Neutrophil (primary cell): ENCODE results near the gene TMEM144.

Experiments used
- H3K27ac ChIP-seq: fragments of 200-600 bp; sonication (generic); 2 replicates; pipeline ENCODE4 v1.5.1; 2016; ENCODE audit warnings: mild to moderate bottlenecking, moderate library complexity
- H3K27me3 ChIP-seq: fragments of 200-600 bp; sonication (generic); 2 replicates; pipeline ENCODE4 v1.6.0; 2016; ENCODE audit warnings: mild to moderate bottlenecking
- H3K36me3 ChIP-seq: fragments of 200-600 bp; sonication (generic); 2 replicates; pipeline ENCODE4 v1.5.1; 2017
- H3K4me1 ChIP-seq, 2 experiments: fragments of 200-600 bp in 1 of 2; sonication (generic) in 1 of 2; 1 replicate in 1 of 2; 2 replicates in 1 of 2; pipeline versions ENCODE4 v1.5.1 to v1.6.1; 2013 to 2016; ENCODE audit warnings: low read depth in 1 of 2, low read length in 1 of 2, mild to moderate bottlenecking in 1 of 2, moderate library complexity in 1 of 2; ENCODE audit not compliant: control insufficient read depth in 1 of 2, insufficient read depth in 1 of 2
- H3K4me3 ChIP-seq, 2 experiments: fragments of 200-600 bp in 1 of 2; sonication (generic) in 1 of 2; 1 replicate in 1 of 2; 2 replicates in 1 of 2; pipeline ENCODE4 v1.5.1; 2013 to 2016; ENCODE audit warnings: low read depth in 1 of 2, low read length in 1 of 2, mild to moderate bottlenecking in 1 of 2, moderate library complexity in 1 of 2
- H3K9me3 ChIP-seq: fragments of 200-600 bp; sonication (generic); 2 replicates; pipeline ENCODE4 v1.5.1; 2016
- TF ChIP-seq, protein P1 (sequence below): fragments of 200-600 bp; sonication (generic); IDR thresholded peaks from 2 replicates; pipeline ENCODE4 v1.5.1; 2016; ENCODE audit warnings: antibody characterized with exemption

The TMEM144 gene

DNA sequence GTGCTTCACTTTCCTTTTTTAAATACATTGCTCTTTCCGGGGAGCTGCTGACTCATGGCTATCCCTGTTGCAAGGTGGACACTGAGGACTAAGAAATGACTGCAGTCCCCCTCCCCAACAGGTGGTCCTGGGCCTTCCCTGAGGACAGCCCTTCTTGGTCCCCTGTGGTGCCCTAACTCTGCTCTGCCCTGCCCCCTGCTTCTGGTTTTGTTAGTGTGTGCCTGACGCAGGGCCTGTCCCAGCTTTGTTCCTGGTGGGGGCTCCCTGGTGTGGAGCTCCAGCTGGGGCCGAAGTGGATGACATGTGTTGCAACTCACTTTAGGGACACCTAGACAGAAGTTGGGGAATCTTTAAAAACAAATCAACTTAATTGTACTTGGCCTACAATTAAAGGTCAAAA is 81.9 kb downstream of the TMEM144 start:
- Histone ChIP-seq H3K27me3 (no peaks in the 10 kb centered on the region), H3K4me1 (no peaks in the 10 kb centered on the region), H3K27ac (no peak overlapping the region), H3K9me3 (no peaks in the 10 kb centered on the region), H3K36me3 (no peaks in the 10 kb centered on the region), H3K4me3 (no peak overlapping the region)
- TF ChIP-seq, protein P1, sequence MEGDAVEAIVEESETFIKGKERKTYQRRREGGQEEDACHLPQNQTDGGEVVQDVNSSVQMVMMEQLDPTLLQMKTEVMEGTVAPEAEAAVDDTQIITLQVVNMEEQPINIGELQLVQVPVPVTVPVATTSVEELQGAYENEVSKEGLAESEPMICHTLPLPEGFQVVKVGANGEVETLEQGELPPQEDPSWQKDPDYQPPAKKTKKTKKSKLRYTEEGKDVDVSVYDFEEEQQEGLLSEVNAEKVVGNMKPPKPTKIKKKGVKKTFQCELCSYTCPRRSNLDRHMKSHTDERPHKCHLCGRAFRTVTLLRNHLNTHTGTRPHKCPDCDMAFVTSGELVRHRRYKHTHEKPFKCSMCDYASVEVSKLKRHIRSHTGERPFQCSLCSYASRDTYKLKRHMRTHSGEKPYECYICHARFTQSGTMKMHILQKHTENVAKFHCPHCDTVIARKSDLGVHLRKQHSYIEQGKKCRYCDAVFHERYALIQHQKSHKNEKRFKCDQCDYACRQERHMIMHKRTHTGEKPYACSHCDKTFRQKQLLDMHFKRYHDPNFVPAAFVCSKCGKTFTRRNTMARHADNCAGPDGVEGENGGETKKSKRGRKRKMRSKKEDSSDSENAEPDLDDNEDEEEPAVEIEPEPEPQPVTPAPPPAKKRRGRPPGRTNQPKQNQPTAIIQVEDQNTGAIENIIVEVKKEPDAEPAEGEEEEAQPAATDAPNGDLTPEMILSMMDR = no peak

DNA sequence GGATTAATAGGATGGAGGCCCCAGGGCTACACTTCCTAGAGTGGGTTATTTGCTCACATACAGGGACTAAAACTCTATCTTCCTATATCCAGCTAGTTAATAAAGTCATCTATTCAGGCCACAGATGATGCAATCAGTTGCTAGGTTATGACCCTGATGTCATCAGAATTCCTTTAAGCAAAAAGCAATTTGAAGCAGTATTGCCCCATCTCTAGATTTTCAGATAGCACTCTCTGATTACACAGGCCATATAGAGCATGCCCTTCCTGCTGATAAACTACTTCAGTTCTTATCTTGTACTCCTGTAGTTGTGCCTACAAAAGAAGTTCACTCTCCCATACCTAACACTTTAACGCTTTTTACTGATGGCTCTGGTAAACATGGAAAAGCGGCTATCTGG is 84.8 kb downstream of the TMEM144 start:
- Histone ChIP-seq H3K27me3 (no peaks in the 10 kb centered on the region), H3K36me3 (no peaks in the 10 kb centered on the region), H3K4me1 (no peaks in the 10 kb centered on the region), H3K9me3 (no peaks in the 10 kb centered on the region), H3K4me3 (no peak overlapping the region), H3K27ac (no peak overlapping the region)
- TF ChIP-seq, protein P1 = no peak

DNA sequence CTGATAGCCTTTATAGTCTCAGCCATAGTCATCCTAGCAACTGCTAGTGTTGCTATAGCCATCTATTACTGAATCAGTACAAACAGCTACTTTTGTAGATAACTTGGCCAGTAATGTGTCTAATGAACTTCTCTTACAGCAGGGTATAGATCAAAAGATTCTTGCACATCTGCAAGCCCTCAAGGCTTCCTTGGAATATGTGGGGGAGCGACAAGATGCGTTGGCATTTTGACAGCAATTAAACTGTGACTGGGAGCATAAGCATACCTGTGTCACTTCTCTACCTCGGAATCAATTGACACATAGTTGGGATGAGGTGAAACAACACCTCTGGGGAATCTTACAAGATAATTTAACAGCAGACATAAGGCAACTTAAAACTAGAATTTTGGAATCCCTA is 87.6 kb downstream of the TMEM144 start:
- TF ChIP-seq, protein P1 = no peak
- Histone ChIP-seq H3K36me3 (no peaks in the 10 kb centered on the region), H3K27me3 (no peaks in the 10 kb centered on the region), H3K9me3 (no peaks in the 10 kb centered on the region), H3K4me1 (no peaks in the 10 kb centered on the region), H3K27ac (no peak overlapping the region), H3K4me3 (no peak overlapping the region)

DNA sequence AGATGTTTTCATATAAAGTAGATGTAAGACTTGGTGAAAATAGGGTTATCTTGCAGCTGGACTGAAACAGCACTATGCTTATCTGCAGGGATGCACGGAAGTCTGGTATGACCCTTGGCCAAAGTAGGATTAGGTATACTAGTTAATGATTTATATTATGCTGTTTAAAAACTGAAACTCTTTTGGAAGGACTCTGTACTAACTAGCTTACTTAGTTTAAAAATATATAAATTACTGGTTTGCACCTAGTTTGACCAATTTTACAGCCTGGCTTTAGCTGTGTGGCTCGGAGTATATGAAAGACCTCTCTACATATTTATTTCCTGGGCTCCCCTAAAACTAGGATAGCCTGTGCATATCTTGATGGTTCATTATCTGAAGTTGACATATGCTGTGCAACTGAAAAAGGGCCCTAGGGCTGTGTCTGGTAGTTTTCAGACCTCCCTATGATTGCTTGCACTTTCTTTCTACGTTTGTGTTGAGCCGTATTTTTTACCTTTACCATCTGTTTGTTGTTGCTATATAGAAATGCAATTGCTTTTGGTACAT is 89.2 kb downstream of the TMEM144 start:
- Histone ChIP-seq H3K27me3 (no peaks in the 10 kb centered on the region), H3K36me3 (no peaks in the 10 kb centered on the region), H3K9me3 (no peaks in the 10 kb centered on the region), H3K4me1 (no peaks in the 10 kb centered on the region), H3K4me3 (no peak overlapping the region), H3K27ac (no peak overlapping the region)
- TF ChIP-seq, protein P1 = no peak

DNA sequence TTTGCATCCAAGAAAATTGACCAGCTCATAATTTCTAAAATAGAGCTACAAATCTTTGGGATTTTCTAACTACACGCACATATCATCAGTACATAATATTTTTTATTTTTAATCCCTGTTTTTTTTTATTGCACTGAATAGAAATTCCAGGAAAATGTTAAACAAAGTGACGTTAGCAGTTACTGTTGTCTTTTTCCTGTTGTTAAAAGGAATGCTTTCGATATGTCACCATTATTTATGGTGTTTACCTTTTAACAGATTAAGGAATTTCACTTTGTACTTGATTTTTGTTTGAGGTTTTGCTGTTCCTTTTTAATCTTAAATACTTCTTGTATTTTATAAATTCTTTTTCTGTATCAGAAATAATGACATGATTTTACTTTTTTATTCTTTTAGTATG is 89.7 kb downstream of the TMEM144 start:
- H3K27ac ChIP-seq = no peak overlapping the region
- no peaks in the 10 kb centered on the region for H3K27me3 ChIP-seq
- TF ChIP-seq, protein P1 = no peak
- no peaks in the 10 kb centered on the region for H3K36me3 ChIP-seq
- no peaks in the 10 kb centered on the region for H3K4me1 ChIP-seq
- no peaks in the 10 kb centered on the region for H3K9me3 ChIP-seq
- no peak overlapping the region for H3K4me3 ChIP-seq
